ENCODE data around the gene NR6A1. TPM values are rescaled to one million over a fixed set of nuclear protein-coding genes. Genes with fewer than 3 reads are reported as not detected.

NR6A1 gene
- total and polyA plus RNA-seq, 2 experiments from 2014 or later: 44.2 to 139 TPM

DNA sequence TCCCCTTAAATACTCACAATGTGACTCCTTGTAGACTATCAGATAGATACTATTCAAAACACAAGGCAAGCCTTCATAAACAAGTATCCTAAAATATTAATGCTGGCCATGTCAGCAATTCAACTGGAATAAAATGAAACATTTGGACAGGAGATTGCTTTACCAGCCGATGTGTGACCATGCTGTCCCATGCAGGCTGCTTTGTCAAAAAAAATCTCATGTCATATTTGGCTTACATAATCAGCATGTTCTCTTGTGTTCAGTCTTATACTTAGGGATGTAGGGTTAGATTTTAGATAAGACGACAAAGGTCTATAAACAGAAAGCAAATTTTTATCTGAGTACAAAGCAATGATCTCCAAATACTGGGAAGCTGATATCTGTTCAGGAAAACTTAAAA is 108.5 kb downstream of the NR6A1 start:
- H3K4me2 ChIP-seq: no peak overlapping the region
- no peaks in the 10 kb centered on the region for H3K36me3 ChIP-seq (ENCODE audit: insufficient read depth)
- Mint-ChIP-seq H3K27ac (no peak overlapping the region; the same call in 1 of the 2 replicates), H3K27me3 (ENCODE audit: insufficient read depth, low read depth, poor library complexity) (peaks cover 4% of the 10 kb centered on the region), H3K4me3 (no peak overlapping the region), H3K36me3 (ENCODE audit: low read depth) (no peaks in the 10 kb centered on the region), H3K4me1 (peaks cover 50% of the 10 kb centered on the region), H3K9me3 (no peaks in the 10 kb centered on the region)
- peaks cover 38% of the 10 kb centered on the region for H3K4me1 ChIP-seq (ENCODE audit: insufficient read depth)
- TF ChIP-seq, protein P1, sequence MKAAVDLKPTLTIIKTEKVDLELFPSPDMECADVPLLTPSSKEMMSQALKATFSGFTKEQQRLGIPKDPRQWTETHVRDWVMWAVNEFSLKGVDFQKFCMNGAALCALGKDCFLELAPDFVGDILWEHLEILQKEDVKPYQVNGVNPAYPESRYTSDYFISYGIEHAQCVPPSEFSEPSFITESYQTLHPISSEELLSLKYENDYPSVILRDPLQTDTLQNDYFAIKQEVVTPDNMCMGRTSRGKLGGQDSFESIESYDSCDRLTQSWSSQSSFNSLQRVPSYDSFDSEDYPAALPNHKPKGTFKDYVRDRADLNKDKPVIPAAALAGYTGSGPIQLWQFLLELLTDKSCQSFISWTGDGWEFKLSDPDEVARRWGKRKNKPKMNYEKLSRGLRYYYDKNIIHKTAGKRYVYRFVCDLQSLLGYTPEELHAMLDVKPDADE (IDR thresholded peaks at IDR 0.05): no peak
- TF ChIP-seq EZH2 (IDR thresholded peaks at IDR 0.05; ENCODE audit: low read depth, unreplicated experiment): no peak
- TF ChIP-seq CREB1 (CRISPR knock-in tag; IDR thresholded peaks at IDR 0.05; ENCODE audit: low read depth): no peak
- no peak for TF ChIP-seq POLR2AphosphoS5 (IDR thresholded peaks at IDR 0.05; ENCODE audit: low read depth)
- TF ChIP-seq, protein P2, sequence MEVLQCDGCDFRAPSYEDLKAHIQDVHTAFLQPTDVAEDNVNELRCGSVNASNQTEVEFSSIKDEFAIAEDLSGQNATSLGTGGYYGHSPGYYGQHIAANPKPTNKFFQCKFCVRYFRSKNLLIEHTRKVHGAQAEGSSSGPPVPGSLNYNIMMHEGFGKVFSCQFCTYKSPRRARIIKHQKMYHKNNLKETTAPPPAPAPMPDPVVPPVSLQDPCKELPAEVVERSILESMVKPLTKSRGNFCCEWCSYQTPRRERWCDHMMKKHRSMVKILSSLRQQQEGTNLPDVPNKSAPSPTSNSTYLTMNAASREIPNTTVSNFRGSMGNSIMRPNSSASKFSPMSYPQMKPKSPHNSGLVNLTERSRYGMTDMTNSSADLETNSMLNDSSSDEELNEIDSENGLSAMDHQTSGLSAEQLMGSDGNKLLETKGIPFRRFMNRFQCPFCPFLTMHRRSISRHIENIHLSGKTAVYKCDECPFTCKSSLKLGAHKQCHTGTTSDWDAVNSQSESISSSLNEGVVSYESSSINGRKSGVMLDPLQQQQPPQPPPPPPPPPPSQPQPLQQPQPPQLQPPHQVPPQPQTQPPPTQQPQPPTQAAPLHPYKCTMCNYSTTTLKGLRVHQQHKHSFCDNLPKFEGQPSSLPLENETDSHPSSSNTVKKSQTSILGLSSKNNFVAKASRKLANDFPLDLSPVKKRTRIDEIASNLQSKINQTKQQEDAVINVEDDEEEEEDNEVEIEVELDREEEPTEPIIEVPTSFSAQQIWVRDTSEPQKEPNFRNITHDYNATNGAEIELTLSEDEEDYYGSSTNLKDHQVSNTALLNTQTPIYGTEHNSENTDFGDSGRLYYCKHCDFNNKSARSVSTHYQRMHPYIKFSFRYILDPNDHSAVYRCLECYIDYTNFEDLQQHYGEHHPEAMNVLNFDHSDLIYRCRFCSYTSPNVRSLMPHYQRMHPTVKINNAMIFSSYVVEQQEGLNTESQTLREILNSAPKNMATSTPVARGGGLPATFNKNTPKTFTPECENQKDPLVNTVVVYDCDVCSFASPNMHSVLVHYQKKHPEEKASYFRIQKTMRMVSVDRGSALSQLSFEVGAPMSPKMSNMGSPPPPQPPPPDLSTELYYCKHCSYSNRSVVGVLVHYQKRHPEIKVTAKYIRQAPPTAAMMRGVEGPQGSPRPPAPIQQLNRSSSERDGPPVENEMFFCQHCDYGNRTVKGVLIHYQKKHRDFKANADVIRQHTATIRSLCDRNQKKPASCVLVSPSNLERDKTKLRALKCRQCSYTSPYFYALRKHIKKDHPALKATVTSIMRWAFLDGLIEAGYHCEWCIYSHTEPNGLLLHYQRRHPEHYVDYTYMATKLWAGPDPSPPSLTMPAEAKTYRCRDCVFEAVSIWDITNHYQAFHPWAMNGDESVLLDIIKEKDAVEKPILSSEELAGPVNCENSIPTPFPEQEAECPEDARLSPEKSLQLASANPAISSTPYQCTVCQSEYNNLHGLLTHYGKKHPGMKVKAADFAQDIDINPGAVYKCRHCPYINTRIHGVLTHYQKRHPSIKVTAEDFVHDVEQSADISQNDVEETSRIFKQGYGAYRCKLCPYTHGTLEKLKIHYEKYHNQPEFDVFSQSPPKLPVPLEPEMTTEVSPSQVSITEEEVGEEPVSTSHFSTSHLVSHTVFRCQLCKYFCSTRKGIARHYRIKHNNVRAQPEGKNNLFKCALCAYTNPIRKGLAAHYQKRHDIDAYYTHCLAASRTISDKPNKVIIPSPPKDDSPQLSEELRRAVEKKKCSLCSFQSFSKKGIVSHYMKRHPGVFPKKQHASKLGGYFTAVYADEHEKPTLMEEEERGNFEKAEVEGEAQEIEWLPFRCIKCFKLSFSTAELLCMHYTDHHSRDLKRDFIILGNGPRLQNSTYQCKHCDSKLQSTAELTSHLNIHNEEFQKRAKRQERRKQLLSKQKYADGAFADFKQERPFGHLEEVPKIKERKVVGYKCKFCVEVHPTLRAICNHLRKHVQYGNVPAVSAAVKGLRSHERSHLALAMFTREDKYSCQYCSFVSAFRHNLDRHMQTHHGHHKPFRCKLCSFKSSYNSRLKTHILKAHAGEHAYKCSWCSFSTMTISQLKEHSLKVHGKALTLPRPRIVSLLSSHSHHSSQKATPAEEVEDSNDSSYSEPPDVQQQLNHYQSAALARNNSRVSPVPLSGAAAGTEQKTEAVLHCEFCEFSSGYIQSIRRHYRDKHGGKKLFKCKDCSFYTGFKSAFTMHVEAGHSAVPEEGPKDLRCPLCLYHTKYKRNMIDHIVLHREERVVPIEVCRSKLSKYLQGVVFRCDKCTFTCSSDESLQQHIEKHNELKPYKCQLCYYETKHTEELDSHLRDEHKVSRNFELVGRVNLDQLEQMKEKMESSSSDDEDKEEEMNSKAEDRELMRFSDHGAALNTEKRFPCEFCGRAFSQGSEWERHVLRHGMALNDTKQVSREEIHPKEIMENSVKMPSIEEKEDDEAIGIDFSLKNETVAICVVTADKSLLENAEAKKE (CRISPR knock-in tag; IDR thresholded peaks at IDR 0.05): no peak
- no peak for TF ChIP-seq ZNF114 (CRISPR knock-in tag; IDR thresholded peaks at IDR 0.05)
- TF ChIP-seq, protein P3, sequence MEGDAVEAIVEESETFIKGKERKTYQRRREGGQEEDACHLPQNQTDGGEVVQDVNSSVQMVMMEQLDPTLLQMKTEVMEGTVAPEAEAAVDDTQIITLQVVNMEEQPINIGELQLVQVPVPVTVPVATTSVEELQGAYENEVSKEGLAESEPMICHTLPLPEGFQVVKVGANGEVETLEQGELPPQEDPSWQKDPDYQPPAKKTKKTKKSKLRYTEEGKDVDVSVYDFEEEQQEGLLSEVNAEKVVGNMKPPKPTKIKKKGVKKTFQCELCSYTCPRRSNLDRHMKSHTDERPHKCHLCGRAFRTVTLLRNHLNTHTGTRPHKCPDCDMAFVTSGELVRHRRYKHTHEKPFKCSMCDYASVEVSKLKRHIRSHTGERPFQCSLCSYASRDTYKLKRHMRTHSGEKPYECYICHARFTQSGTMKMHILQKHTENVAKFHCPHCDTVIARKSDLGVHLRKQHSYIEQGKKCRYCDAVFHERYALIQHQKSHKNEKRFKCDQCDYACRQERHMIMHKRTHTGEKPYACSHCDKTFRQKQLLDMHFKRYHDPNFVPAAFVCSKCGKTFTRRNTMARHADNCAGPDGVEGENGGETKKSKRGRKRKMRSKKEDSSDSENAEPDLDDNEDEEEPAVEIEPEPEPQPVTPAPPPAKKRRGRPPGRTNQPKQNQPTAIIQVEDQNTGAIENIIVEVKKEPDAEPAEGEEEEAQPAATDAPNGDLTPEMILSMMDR (conservative IDR thresholded peaks at IDR 0.05; ENCODE audit: low read depth in 2 of 2): no peak
- TF ChIP-seq, protein P4, sequence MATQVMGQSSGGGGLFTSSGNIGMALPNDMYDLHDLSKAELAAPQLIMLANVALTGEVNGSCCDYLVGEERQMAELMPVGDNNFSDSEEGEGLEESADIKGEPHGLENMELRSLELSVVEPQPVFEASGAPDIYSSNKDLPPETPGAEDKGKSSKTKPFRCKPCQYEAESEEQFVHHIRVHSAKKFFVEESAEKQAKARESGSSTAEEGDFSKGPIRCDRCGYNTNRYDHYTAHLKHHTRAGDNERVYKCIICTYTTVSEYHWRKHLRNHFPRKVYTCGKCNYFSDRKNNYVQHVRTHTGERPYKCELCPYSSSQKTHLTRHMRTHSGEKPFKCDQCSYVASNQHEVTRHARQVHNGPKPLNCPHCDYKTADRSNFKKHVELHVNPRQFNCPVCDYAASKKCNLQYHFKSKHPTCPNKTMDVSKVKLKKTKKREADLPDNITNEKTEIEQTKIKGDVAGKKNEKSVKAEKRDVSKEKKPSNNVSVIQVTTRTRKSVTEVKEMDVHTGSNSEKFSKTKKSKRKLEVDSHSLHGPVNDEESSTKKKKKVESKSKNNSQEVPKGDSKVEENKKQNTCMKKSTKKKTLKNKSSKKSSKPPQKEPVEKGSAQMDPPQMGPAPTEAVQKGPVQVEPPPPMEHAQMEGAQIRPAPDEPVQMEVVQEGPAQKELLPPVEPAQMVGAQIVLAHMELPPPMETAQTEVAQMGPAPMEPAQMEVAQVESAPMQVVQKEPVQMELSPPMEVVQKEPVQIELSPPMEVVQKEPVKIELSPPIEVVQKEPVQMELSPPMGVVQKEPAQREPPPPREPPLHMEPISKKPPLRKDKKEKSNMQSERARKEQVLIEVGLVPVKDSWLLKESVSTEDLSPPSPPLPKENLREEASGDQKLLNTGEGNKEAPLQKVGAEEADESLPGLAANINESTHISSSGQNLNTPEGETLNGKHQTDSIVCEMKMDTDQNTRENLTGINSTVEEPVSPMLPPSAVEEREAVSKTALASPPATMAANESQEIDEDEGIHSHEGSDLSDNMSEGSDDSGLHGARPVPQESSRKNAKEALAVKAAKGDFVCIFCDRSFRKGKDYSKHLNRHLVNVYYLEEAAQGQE (IDR thresholded peaks at IDR 0.05; ENCODE audit: unreplicated experiment): no peak
- no peak for TF ChIP-seq JUNB (IDR thresholded peaks at IDR 0.05; ENCODE audit: unreplicated experiment)
- no peak for TF ChIP-seq ZNF331 (CRISPR knock-in tag; IDR thresholded peaks at IDR 0.05; ENCODE audit: low read depth)
- no peak for TF ChIP-seq NANOG (IDR thresholded peaks at IDR 0.05; ENCODE audit: borderline replicate concordance)
- no peak for TF ChIP-seq EZH2phosphoT487 (IDR thresholded peaks at IDR 0.05; ENCODE audit: unreplicated experiment)
- TF ChIP-seq STAT1 (IDR thresholded peaks at IDR 0.05; ENCODE audit: unreplicated experiment): no peak
- ATAC-seq: no peak
- no peak overlapping the region for H2AFZ ChIP-seq
- no peaks in the 10 kb centered on the region for H3K27me3 ChIP-seq (ENCODE audit: insufficient read depth)
- peaks cover 9% of the 10 kb centered on the region; the same call in 1 of the 2 replicates for H3K79me2 ChIP-seq (replicated peaks; ENCODE audit: insufficient read depth)
- H3K4me3 ChIP-seq: no peak overlapping the region
- H3F3A ChIP-seq (replicated peaks; ENCODE audit: low read depth): no peaks in the 10 kb centered on the region
- no peak overlapping the region for H3K27ac ChIP-seq (ENCODE audit: low read depth)
- H4K20me1 ChIP-seq (replicated peaks; ENCODE audit: insufficient read depth): no peaks in the 10 kb centered on the region
- DNase-seq (ENCODE audit: low spot score): no peak
- H3K9me2 ChIP-seq (ENCODE audit: insufficient read depth): no peaks in the 10 kb centered on the region
